Tibial nerve (tissue), 4 donors: ENCODE data around the gene ACVR1B. TPM values are rescaled to one million over a fixed set of nuclear protein-coding genes. Genes with fewer than 3 reads are reported as not detected.

Experiments used
- DNase-seq, 2 donors: peaks; one replicate each; pipeline ENCODE4 v3.0.0-alpha.2; 2019; ENCODE audit warnings: low spot score in 2 of 2
- H3K27ac ChIP-seq, 4 donors: fragments of 200-600 bp; sonication (generic) in 3 of 4; one replicate each; pipeline ENCODE4 v1.5.1; 2017 to 2019; ENCODE audit warnings: mild to moderate bottlenecking in 1 of 4
- H3K27me3 ChIP-seq, 2 donors: fragments of 200-600 bp; sonication (generic) in 1 of 2; one replicate each; pipeline versions ENCODE4 v1.5.1 to v1.6.0; 2017 to 2019
- H3K36me3 ChIP-seq, 3 donors: fragments of 200-600 bp; sonication (generic); one replicate each; pipeline ENCODE4 v1.5.1; 2018 to 2019
- H3K4me1 ChIP-seq, 4 donors: fragments of 200-600 bp; sonication (generic) in 3 of 4; one replicate each; pipeline ENCODE4 v1.5.1; 2017 to 2019
- H3K4me3 ChIP-seq, 4 donors: fragments of 200-600 bp; sonication (generic) in 3 of 4; one replicate each; pipeline ENCODE4 v1.5.1; 2017 to 2019; ENCODE audit warnings: mild to moderate bottlenecking in 1 of 4, moderate library complexity in 1 of 4
- H3K9me3 ChIP-seq, 4 donors: fragments of 200-600 bp; sonication (generic) in 3 of 4; one replicate each; pipeline ENCODE4 v1.5.1; 2017 to 2019
- CTCF ChIP-seq, 5 experiments: fragments of 200-600 bp in 3 of 5; fragments of 450-650 bp in 2 of 5; sonication (generic) in 3 of 5; IDR thresholded peaks; one replicate each; pipeline ENCODE4 v1.5.1; 2016 to 2019; ENCODE audit warnings: antibody characterized with exemption in 5 of 5, mild to moderate bottlenecking in 3 of 5, moderate library complexity in 2 of 5
- EP300 ChIP-seq, 2 donors: sonication (generic); formaldehyde crosslinking; IDR thresholded peaks; one replicate each; pipeline ENCODE4 v1.6.1; 2017; ENCODE audit warnings: antibody characterized with exemption in 2 of 2, mild to moderate bottlenecking in 1 of 2
- POLR2A ChIP-seq, 2 donors: fragments of 450-650 bp; IDR thresholded peaks; one replicate each; pipeline ENCODE4 v1.6.1; 2017; ENCODE audit warnings: antibody characterized with exemption in 2 of 2, mild to moderate bottlenecking in 2 of 2, moderate library complexity in 2 of 2
- WGBS, 2 donors: methylation state at CpG; one replicate each; pipeline ENCODE4 v1.1.5; 2018; 5-methylcytosine and 5-hydroxymethylcytosine counted together
- total RNA-seq, 4 donors: library from RNA; depleted of rRNA; stranded (reverse); fragments of >200 nt; gene quantifications; one replicate each; pipeline ENCODE4 v1.1.0, GENCODE V29; 2016

Gene ACVR1B
- total RNA-seq, 4 donors from 2014 or later = 11.6 to 19.8 (median 17.1) TPM

- H3K9me3 ChIP-seq = no peaks in the 10 kb centered on the region
- H3K4me3 ChIP-seq = no peak overlapping the region
- no peak for TF ChIP-seq POLR2A (IDR thresholded peaks at IDR 0.05)
- TF ChIP-seq EP300 (IDR thresholded peaks at IDR 0.05) = no peak
- no peak for TF ChIP-seq CTCF (IDR thresholded peaks at IDR 0.05)
- H3K4me1 ChIP-seq = no peaks in the 10 kb centered on the region
- DNase-seq = no peak
- peaks cover 4 to 92% (median 7%) of the 10 kb centered on the region in 3 donors for H3K36me3 ChIP-seq
- no peaks in the 10 kb centered on the region for H3K27me3 ChIP-seq
- WGBS, 2 donors = 88 to 91% methylated on average over 9 of the region's 9 CpGs
- no peak overlapping the region for H3K27ac ChIP-seq
Observed at GRCh38 chr12:51985154-51985835, 33.8 kb downstream of the ACVR1B start.

GRCh38 chr12:51986834-51987233 lies 35.3 kb downstream of the ACVR1B start:
- no peaks in the 10 kb centered on the region for H3K4me1 ChIP-seq
- TF ChIP-seq CTCF (IDR thresholded peaks at IDR 0.05) = no peak
- TF ChIP-seq EP300 (IDR thresholded peaks at IDR 0.05) = no peak
- TF ChIP-seq POLR2A (IDR thresholded peaks at IDR 0.05) = no peak
- no peaks in the 10 kb centered on the region for H3K9me3 ChIP-seq
- no peak for DNase-seq
- no peak overlapping the region for H3K27ac ChIP-seq
- H3K27me3 ChIP-seq = no peaks in the 10 kb centered on the region
- H3K4me3 ChIP-seq = no peak overlapping the region
- H3K36me3 ChIP-seq = peaks cover 4 to 97% (median 9%) of the 10 kb centered on the region in 3 donors
- 60 to 64% methylated on average over 8 of the region's 8 CpGs for WGBS, 2 donors

GRCh38 chr12:51992246-51992645 lies 40.7 kb downstream of the ACVR1B start:
- 90 to 91% methylated on average over 5 of the region's 5 CpGs for WGBS, 2 donors
- Histone ChIP-seq H3K4me1 (no peaks in the 10 kb centered on the region), H3K27me3 (no peaks in the 10 kb centered on the region), H3K36me3 (peaks cover under 1 to 81% (median 15%) of the 10 kb centered on the region in 3 donors), H3K27ac (no peak overlapping the region), H3K4me3 (no peak overlapping the region), H3K9me3 (no peaks in the 10 kb centered on the region)
- TF ChIP-seq EP300 (IDR thresholded peaks at IDR 0.05) (no peak), CTCF (IDR thresholded peaks at IDR 0.05) (no peak), POLR2A (IDR thresholded peaks at IDR 0.05) (no peak)
- DNase-seq = no peak

- WGBS, 2 donors = 84 to 91% methylated on average over 12 to 13 of the region's 17 CpGs
- Histone ChIP-seq H3K27me3 (no peaks in the 10 kb centered on the region), H3K9me3 (no peaks in the 10 kb centered on the region), H3K36me3 (peaks cover 0 to 70% (median 15%) of the 10 kb centered on the region in 3 donors), H3K4me3 (no peak overlapping the region), H3K27ac (no peak overlapping the region), H3K4me1 (no peaks in the 10 kb centered on the region)
- TF ChIP-seq POLR2A (IDR thresholded peaks at IDR 0.05) (no peak), CTCF (IDR thresholded peaks at IDR 0.05) (no peak), EP300 (IDR thresholded peaks at IDR 0.05) (no peak)
- no peak for DNase-seq
Observed at GRCh38 chr12:51994539-51994820, 43.0 kb downstream of the ACVR1B start.

GRCh38 chr12:51994959-51995358 lies 43.5 kb downstream of the ACVR1B start:
- 55 to 58% methylated on average over 4 of the region's 4 CpGs for WGBS, 2 donors
- peaks cover 0 to 65% (median 15%) of the 10 kb centered on the region in 3 donors for H3K36me3 ChIP-seq
- H3K9me3 ChIP-seq = no peaks in the 10 kb centered on the region
- no peak overlapping the region for H3K4me3 ChIP-seq
- no peak overlapping the region for H3K27ac ChIP-seq
- H3K4me1 ChIP-seq = no peaks in the 10 kb centered on the region
- TF ChIP-seq EP300 (IDR thresholded peaks at IDR 0.05) (no peak), POLR2A (IDR thresholded peaks at IDR 0.05) (no peak), CTCF (IDR thresholded peaks at IDR 0.05) (no peak)
- H3K27me3 ChIP-seq = no peaks in the 10 kb centered on the region
- DNase-seq = no peak
